Cardiac muscle cell (in vitro differentiated cells and primary cell): ENCODE measurements around the gene ARMC2. TPM values are rescaled to one million over a fixed set of nuclear protein-coding genes. Genes with fewer than 3 reads are reported as not detected.

ENCODE experiments used
- DNase-seq, 2 donors: peaks; one replicate each; pipeline versions ENCODE4 v3.0.0 to v3.0.0-alpha.2; 2010 to 2017; ENCODE audit warnings: low read depth in 1 of 2, low spot score in 1 of 2
- H3K27ac ChIP-seq: fragments of 200-600 bp; sonication (generic); 2 replicates; pipeline ENCODE4 v1.5.1; 2016
- H3K27me3 ChIP-seq: fragments of 200-600 bp; sonication (generic); 2 replicates; pipeline ENCODE4 v1.6.0; 2016; ENCODE audit warnings: control low read depth
- H3K36me3 ChIP-seq: fragments of 200-600 bp; sonication (generic); 2 replicates; pipeline ENCODE4 v1.5.1; 2016; ENCODE audit warnings: control low read depth
- H3K4me1 ChIP-seq: fragments of 200-600 bp; sonication (generic); 2 replicates; pipeline ENCODE4 v1.8.1; 2017; ENCODE audit warnings: low read depth, mild to moderate bottlenecking, mixed run types
- H3K4me3 ChIP-seq: fragments of 200-600 bp; sonication (generic); 2 replicates; pipeline ENCODE4 v1.5.1; 2016; ENCODE audit warnings: mild to moderate bottlenecking
- H3K9me3 ChIP-seq: fragments of 200-600 bp; sonication (generic); 2 replicates; pipeline ENCODE4 v1.5.1; 2017; ENCODE audit warnings: low read depth, mild to moderate bottlenecking, control low read depth
- CTCF ChIP-seq: IDR thresholded peaks from 2 replicates; pipeline ENCODE4 v1.5.1; 2012; ENCODE audit warnings: low read depth, mild to moderate bottlenecking, low read length
- polyA plus RNA-seq: library from polyadenylated mRNA; unstranded; fragments of >200 nt; fragmentation: Nextera tagmentation; extraction: Ambion mirVana; gene quantifications from 2 replicates; pipeline ENCODE4 v1.2.1, GENCODE V29; 2016
- total RNA-seq: library from RNA; depleted of rRNA; stranded (reverse); fragments of >200 nt; gene quantifications from 2 replicates; pipeline ENCODE4 v1.2.3, GENCODE V29; 2016

Gene ARMC2
- total and polyA plus RNA-seq, 2 experiments from 2014 or later: 2.6 to 3.3 TPM

- Histone ChIP-seq H3K27me3 (no peaks in the 10 kb centered on the region), H3K4me1 (peaks cover 10% of the 10 kb centered on the region), H3K9me3 (no peaks in the 10 kb centered on the region), H3K36me3 (no peaks in the 10 kb centered on the region), H3K4me3 (no peak overlapping the region), H3K27ac (no peak overlapping the region)
- no peak for DNase-seq
- no peak for TF ChIP-seq CTCF
Observed at GRCh38 chr6:108904741-108905140, 56.5 kb downstream of the ARMC2 start.

DNA sequence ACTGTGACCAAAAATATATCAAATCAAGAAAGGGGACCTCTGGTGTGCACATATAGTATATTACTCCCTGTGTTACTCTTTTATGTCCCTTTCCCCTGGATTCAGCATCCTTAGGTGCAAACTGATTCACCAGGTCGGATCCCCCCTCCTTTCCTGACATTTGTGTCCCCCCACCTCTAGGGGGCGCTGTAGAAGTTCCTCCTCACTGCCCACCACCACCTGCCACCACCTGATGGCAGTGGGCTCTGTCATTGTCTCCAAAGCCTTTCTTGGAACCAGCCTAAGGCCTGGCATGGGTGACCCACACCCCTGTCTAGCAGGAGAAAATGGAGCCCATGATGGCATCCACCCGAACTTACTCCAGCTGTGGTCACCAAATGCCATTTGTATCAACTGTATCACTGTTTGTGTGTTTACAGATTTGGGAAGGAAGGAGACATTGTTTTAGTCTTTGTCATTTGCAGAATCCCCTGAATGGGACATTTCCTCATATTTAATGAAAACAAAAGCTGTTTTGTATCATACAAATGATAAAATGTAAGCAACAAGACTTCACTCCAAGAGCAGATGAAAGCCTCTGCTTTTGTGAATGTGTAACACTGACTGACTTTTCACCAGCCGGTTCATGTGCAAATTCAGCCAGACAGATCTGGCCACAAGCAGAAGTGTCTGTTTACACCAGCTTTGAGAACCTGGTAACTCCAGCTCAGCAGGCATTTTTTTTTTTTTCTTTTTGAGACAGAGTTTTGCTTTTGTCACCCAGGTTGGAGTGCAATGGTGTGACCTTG is 66.2 kb downstream of the ARMC2 start:
- peak in 1 of 2 donors; percentile 38 for DNase-seq

GRCh38 chr6:108915258-108915657 is 67.0 kb downstream of the ARMC2 start:
- DNase-seq: no peak
- Histone ChIP-seq H3K9me3 (no peaks in the 10 kb centered on the region), H3K36me3 (no peaks in the 10 kb centered on the region), H3K27ac (no peak overlapping the region), H3K27me3 (no peaks in the 10 kb centered on the region), H3K4me1 (no peaks in the 10 kb centered on the region), H3K4me3 (no peak overlapping the region)
- TF ChIP-seq CTCF: no peak

More for the DNA sequence above, 66.2 kb downstream of the ARMC2 start:
- peak; percentile 44 for TF ChIP-seq CTCF
- no peaks in the 10 kb centered on the region for H3K36me3 ChIP-seq
- H3K27ac ChIP-seq: no peak overlapping the region
- no peak overlapping the region for H3K4me3 ChIP-seq
- H3K4me1 ChIP-seq: no peaks in the 10 kb centered on the region
- no peaks in the 10 kb centered on the region for H3K9me3 ChIP-seq
- H3K27me3 ChIP-seq: no peaks in the 10 kb centered on the region

- Histone ChIP-seq H3K27me3 (no peaks in the 10 kb centered on the region), H3K4me1 (no peaks in the 10 kb centered on the region), H3K4me3 (no peak overlapping the region), H3K27ac (no peak overlapping the region), H3K9me3 (no peaks in the 10 kb centered on the region), H3K36me3 (no peaks in the 10 kb centered on the region)
- DNase-seq: no peak
- TF ChIP-seq CTCF: no peak
Observed at GRCh38 chr6:108916026-108916686, 67.9 kb downstream of the ARMC2 start.

GRCh38 chr6:108920751-108921150 is 72.5 kb downstream of the ARMC2 start:
- H3K9me3 ChIP-seq: no peaks in the 10 kb centered on the region
- H3K27ac ChIP-seq: no peak overlapping the region
- H3K27me3 ChIP-seq: no peaks in the 10 kb centered on the region
- no peak for TF ChIP-seq CTCF
- no peaks in the 10 kb centered on the region for H3K4me1 ChIP-seq
- DNase-seq: no peak
- H3K36me3 ChIP-seq: no peaks in the 10 kb centered on the region
- H3K4me3 ChIP-seq: no peak overlapping the region
